ENCODE data around the gene ZSWIM1.

ZSWIM1 gene

DNA sequence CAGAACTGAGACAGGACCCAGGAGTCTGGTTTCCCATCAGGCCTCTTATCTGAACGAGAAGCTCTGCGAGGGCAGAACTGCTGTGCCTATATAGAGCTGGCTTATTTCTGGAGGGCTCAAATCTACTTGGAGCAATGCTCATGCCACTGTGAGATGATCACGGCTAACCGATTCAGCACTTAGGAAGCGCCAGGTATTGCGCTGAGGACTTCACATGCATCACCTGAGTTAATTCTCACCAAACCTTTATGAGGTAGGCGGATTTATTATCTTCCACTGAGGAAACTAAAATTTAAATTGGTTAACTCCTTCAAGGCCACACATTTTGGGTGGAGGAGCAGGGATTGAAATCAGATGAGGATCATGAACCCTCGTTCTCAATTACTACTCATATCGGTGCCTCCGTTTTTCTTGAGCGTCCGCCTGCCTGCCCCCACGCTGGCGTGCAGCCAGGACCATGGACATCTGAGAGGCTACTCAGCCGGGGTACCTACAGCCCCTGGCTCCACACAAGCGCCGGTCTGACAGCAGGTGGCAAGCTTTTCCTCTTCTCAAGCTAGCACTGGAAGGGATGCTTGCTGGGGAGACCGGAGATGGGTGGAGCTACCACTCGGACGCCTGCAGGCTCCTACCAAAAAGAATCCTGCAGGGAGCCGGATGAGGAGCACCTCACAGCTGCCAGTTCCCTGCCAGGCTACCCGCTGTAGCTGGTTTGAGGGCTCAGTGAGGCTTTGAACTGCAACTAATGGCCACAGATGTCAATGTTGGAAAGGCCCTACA, 52.4 kb downstream of the ZSWIM1 start:
- peak; percentile 82 for DNase-seq (ENCODE audit: low read depth, low spot score)
- in situ Hi-C loops (cut with HindIII; ENCODE audit: low sequenced_read_pairs), result no loop called here
- TF ChIP-seq, protein P1, sequence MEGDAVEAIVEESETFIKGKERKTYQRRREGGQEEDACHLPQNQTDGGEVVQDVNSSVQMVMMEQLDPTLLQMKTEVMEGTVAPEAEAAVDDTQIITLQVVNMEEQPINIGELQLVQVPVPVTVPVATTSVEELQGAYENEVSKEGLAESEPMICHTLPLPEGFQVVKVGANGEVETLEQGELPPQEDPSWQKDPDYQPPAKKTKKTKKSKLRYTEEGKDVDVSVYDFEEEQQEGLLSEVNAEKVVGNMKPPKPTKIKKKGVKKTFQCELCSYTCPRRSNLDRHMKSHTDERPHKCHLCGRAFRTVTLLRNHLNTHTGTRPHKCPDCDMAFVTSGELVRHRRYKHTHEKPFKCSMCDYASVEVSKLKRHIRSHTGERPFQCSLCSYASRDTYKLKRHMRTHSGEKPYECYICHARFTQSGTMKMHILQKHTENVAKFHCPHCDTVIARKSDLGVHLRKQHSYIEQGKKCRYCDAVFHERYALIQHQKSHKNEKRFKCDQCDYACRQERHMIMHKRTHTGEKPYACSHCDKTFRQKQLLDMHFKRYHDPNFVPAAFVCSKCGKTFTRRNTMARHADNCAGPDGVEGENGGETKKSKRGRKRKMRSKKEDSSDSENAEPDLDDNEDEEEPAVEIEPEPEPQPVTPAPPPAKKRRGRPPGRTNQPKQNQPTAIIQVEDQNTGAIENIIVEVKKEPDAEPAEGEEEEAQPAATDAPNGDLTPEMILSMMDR (IDR thresholded peaks at IDR 0.05; ENCODE audit: low read depth, low read length), result peak; percentile 52
- H3K4me3 ChIP-seq (ENCODE audit: low read depth, low read length), result peak overlapping the region; percentile 95

DNA sequence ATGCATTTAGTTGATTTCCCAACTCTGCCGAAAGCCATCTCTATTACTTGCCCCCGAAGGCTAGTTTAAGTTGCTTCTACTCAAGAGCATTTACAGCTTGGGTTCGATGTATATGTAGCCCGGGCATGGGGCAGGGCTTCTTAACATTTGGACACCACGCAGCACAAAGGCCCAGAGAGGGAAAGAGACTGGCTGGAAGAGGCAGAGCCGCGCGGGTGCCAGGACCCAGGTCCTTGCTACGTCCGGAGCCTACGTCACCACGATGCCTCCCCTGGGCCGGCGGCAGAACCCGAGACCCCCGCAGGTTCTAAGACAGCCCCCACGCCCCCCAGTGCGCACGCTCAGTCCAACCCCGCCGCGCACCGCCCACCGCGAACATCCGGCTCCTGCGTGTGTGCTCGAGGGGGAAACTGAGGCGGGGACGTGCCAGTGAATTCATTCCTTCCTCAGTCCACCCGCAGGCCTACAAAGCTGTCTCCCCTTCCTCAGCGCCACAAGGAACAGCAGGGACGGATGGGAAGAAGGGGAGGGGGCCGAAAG, 53.1 kb downstream of the ZSWIM1 start:
- H3K4me3 ChIP-seq (ENCODE audit: low read depth, low read length), result peak overlapping the region; percentile 95
- in situ Hi-C loops (cut with HindIII; ENCODE audit: low sequenced_read_pairs), result no loop called here
- DNase-seq (ENCODE audit: low read depth, low spot score), result peak; percentile 65
- TF ChIP-seq, protein P1 (IDR thresholded peaks at IDR 0.05; ENCODE audit: low read depth, low read length), result no peak

All from astrocyte of the spinal cord (primary cell).